Measurements from ENCODE around the gene GNPNAT1. TPM values are rescaled to one million over a fixed set of nuclear protein-coding genes. Genes with fewer than 3 reads are reported as not detected.

The GNPNAT1 gene
- total and polyA plus RNA-seq, 9 of the 15 experiments (the other 6 are each of a cell fraction or from before 2014, with no cell fraction given), result 15.8 to 27.7 (median 25.3) TPM

DNA sequence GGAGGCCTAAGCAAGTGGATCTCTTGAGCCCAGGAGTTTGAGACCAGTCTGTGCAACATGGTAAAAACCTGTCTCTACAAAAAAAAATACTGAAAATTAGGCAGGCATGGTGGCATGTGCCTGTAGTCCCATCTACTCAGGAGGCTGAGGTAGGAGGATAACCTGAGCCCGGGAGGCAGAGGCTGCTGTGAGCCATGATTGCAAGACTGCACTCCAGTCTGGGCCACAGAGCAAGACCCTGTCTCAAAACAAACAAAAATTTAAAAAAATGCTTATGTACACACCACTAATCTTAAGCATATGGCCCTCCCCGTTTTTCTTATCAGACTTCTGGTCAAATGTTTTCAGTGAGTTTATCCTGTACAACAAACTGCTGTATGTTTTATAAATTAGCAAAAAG is 1.7 kb upstream of the GNPNAT1 start:
- POLR2A ChIA-PET, result no interaction called here
- intact Hi-C loops (cut with micrococcal nuclease) (loop anchor here (10.0 kb wide), 1 partner anchor 362 kb away; the partner anchor contains the start of gene DDHD1), in situ Hi-C loops (cut with MboI) (no loop called here)
- Histone ChIP-seq H3K9me3 (replicated peaks; ENCODE audit: control insufficient read depth, insufficient read depth, low read depth, low read length) (no peaks in the 10 kb centered on the region), H3K27ac (ENCODE audit: extremely low read depth, low read depth, low read length) (no peak overlapping the region), H3K27me3 (ENCODE audit: control insufficient read depth in 2 of 2, insufficient read depth in 2 of 2, low read length in 2 of 2) (no peaks in the 10 kb centered on the region), H2AFZ (ENCODE audit: low read depth, low read length) (0 out of 2 replicates have a peak overlapping the region, but pooled peaks have one; percentile 33), H3K4me1 (replicated peaks in 1 of 2; ENCODE audit: control insufficient read depth in 2 of 2, insufficient read depth in 2 of 2, low read length in 2 of 2) (peaks cover 10 to 16% of the 10 kb centered on the region in 2 experiments; a peak in 4 of 5 replicates), H3K9ac (ENCODE audit: insufficient read depth in 1 of 2, low read depth in 2 of 2, low read length in 2 of 2) (no peak overlapping the region), H3K36me3 (ENCODE audit: control insufficient read depth, insufficient read depth, low read length) (no peaks in the 10 kb centered on the region), H4K20me1 (replicated peaks; ENCODE audit: control insufficient read depth, insufficient read depth, low read length) (0 out of 2 replicates have a peak, but pooled peaks cover 4% of the 10 kb centered on the region), H3K79me2 (ENCODE audit: control insufficient read depth, insufficient read depth, low read length) (peaks cover 34% of the 10 kb centered on the region), H3K9me1 (ENCODE audit: control insufficient read depth, insufficient read depth, low read length) (no peaks in the 10 kb centered on the region), H3K4me3 (no peak overlapping the region), H3K4me2 (ENCODE audit: insufficient read depth, low read length) (no peak overlapping the region)
- no TSS peak for BruUV-seq (replicated peaks)
- TF ChIP-seq, protein P1, sequence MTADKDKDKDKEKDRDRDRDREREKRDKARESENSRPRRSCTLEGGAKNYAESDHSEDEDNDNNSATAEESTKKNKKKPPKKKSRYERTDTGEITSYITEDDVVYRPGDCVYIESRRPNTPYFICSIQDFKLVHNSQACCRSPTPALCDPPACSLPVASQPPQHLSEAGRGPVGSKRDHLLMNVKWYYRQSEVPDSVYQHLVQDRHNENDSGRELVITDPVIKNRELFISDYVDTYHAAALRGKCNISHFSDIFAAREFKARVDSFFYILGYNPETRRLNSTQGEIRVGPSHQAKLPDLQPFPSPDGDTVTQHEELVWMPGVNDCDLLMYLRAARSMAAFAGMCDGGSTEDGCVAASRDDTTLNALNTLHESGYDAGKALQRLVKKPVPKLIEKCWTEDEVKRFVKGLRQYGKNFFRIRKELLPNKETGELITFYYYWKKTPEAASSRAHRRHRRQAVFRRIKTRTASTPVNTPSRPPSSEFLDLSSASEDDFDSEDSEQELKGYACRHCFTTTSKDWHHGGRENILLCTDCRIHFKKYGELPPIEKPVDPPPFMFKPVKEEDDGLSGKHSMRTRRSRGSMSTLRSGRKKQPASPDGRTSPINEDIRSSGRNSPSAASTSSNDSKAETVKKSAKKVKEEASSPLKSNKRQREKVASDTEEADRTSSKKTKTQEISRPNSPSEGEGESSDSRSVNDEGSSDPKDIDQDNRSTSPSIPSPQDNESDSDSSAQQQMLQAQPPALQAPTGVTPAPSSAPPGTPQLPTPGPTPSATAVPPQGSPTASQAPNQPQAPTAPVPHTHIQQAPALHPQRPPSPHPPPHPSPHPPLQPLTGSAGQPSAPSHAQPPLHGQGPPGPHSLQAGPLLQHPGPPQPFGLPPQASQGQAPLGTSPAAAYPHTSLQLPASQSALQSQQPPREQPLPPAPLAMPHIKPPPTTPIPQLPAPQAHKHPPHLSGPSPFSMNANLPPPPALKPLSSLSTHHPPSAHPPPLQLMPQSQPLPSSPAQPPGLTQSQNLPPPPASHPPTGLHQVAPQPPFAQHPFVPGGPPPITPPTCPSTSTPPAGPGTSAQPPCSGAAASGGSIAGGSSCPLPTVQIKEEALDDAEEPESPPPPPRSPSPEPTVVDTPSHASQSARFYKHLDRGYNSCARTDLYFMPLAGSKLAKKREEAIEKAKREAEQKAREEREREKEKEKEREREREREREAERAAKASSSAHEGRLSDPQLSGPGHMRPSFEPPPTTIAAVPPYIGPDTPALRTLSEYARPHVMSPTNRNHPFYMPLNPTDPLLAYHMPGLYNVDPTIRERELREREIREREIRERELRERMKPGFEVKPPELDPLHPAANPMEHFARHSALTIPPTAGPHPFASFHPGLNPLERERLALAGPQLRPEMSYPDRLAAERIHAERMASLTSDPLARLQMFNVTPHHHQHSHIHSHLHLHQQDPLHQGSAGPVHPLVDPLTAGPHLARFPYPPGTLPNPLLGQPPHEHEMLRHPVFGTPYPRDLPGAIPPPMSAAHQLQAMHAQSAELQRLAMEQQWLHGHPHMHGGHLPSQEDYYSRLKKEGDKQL (CRISPR knock-in tag; IDR thresholded peaks at IDR 0.05; ENCODE audit: borderline replicate concordance), result no peak
- TF ChIP-seq ZNF121 (CRISPR knock-in tag; conservative IDR thresholded peaks at IDR 0.05) (0 out of 2 replicates have a peak, but pooled peaks have one; percentile 32), C11orf30 (IDR thresholded peaks at IDR 0.05; ENCODE audit: low read depth) (peak; percentile 18; the same call in 1 of the 2 replicates)
- DNase-seq (ENCODE audit: extremely low read depth in 1 of 4, low spot score in 3 of 4) (no peak), ATAC-seq (no peak), FAIRE-seq (no peak)
- CTCF ChIA-PET (ENCODE audit: low intra/inter-chr PET ratio), result no interaction called here
- WGBS (ENCODE audit: insufficient coverage, low coverage, missing lambda C conversion rate), result 35% methylated on average over 2 of the region's 2 CpGs
